Neural progenitor cell (in vitro differentiated cells): ENCODE data around the gene ACD.

Experiments
- CTCF ChIP-seq: fragments of 200-600 bp; sonication (generic); IDR thresholded peaks from 2 replicates; pipeline ENCODE4 v1.5.1; 2017; ENCODE audit warnings: antibody characterized with exemption, mild to moderate bottlenecking
- EZH2 ChIP-seq: fragments of 200-600 bp; sonication (generic); IDR thresholded peaks from 2 replicates; pipeline ENCODE4 v1.6.1; 2017; ENCODE audit warnings: antibody characterized with exemption, mild to moderate bottlenecking, moderate library complexity
- EZH2phosphoT487 ChIP-seq: fragments of 200-600 bp; sonication (generic); IDR thresholded peaks from 2 replicates; pipeline ENCODE4 v1.6.1; 2017; ENCODE audit warnings: antibody characterized with exemption

GRCh38 chr16:67667817-67668494, 7.9 kb upstream of the ACD start:
- TF ChIP-seq CTCF, result peak; percentile 67
- no peak for TF ChIP-seq EZH2
- no peak for TF ChIP-seq EZH2phosphoT487
